NCI-H146 (cell line): ENCODE results near the gene CHST15.
"Not testable (repeated sequence)": the region's sequence is repeated elsewhere in the genome, so short reads cannot be mapped to it uniquely, and the experiment has no call there.

Source experiments
- DNase-seq: peaks from one replicate; lab custom pipeline; 2025; lab: John Stamatoyannopoulos, UW

The CHST15 gene

GRCh38 chr10:124098575-124098974 is 5.2 kb upstream of the CHST15 start:
- DNase-seq: no peak

GRCh38 chr10:124097883-124098282 is 4.5 kb upstream of the CHST15 start:
- DNase-seq: no peak

GRCh38 chr10:124096494-124096893 is 3.1 kb upstream of the CHST15 start:
- no peak for DNase-seq

GRCh38 chr10:124095801-124096200 is 2.4 kb upstream of the CHST15 start:
- not testable (repeated sequence) for DNase-seq

- no peak for DNase-seq
These were observed 1.7 kb upstream of the CHST15 start for GRCh38 chr10:124095096-124095495.

GRCh38 chr10:124094419-124094785 is 1.0 kb upstream of the CHST15 start:
- no peak for DNase-seq

- not testable (repeated sequence) for DNase-seq
These were observed 498 bp upstream of the CHST15 start for GRCh38 chr10:124093774-124094418.

GRCh38 chr10:124092250-124092859 is 1.0 kb downstream of the CHST15 start:
- DNase-seq: peak; percentile 55

- DNase-seq: no peak
These were observed 1.6 kb downstream of the CHST15 start for GRCh38 chr10:124091646-124092249.

- no peak for DNase-seq
These were observed 2.7 kb downstream of the CHST15 start for GRCh38 chr10:124090601-124091209.

GRCh38 chr10:124089859-124090258 is 3.5 kb downstream of the CHST15 start:
- no peak for DNase-seq

- DNase-seq: no peak
These were observed 4.5 kb downstream of the CHST15 start for GRCh38 chr10:124088915-124089314.

- DNase-seq: no peak
These were observed 5.4 kb downstream of the CHST15 start for GRCh38 chr10:124087672-124088634.

- no peak for DNase-seq
These were observed 6.4 kb downstream of the CHST15 start for GRCh38 chr10:124086787-124087671.

GRCh38 chr10:124086097-124086710 is 7.2 kb downstream of the CHST15 start:
- no peak for DNase-seq

- DNase-seq: no peak
These were observed 7.7 kb downstream of the CHST15 start for GRCh38 chr10:124085680-124086079.

GRCh38 chr10:124084708-124085107 is 8.7 kb downstream of the CHST15 start:
- no peak for DNase-seq

GRCh38 chr10:124083740-124084397 is 9.5 kb downstream of the CHST15 start:
- DNase-seq: no peak

GRCh38 chr10:124083047-124083739 is 10.2 kb downstream of the CHST15 start:
- no peak for DNase-seq
